ENCODE measurements around the gene TTYH3.

GRCh38 chr7:2670720-2671391, 39.1 kb downstream of the TTYH3 start:
- TF ChIP-seq POLR2AphosphoS5 (IDR thresholded peaks at IDR 0.05; ENCODE audit: borderline replicate concordance, low read depth, low read length): no peak
- no peak for TF ChIP-seq EZH2 (IDR thresholded peaks at IDR 0.05)

Data from SK-N-MC (cell line).